ENCODE measurements around the gene FAM151B.

The FAM151B gene

DNA sequence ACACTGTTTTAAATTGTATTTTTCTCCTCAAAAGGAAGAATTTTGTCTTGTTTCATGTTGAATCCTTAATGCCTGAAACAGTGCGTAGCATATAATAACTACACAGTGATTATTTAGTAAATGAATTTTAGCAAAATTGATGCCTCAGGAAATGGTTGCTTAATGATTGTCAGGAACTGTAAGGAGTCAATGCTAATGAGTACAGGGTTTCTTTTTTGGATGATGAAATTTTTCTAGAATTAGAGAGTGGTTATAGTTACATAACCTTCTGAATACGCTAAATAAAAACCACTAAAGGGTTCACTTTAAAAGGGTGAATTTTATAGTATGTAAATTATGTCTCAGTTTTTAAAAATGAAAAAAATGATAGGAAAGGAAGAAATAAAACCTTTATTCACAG lies 14.9 kb downstream of the FAM151B start:
- no peak overlapping the region for H3K27ac ChIP-seq (ENCODE audit: low read length)
- no peaks in the 10 kb centered on the region for H3K9me3 ChIP-seq (ENCODE audit: control insufficient read depth, insufficient read depth, low read length)
- no peak for DNase-seq (ENCODE audit: low read depth, low spot score)
- no CpG with 5 or more reads among the region's 2 CpGs for WGBS (ENCODE audit: insufficient coverage, insufficient read length)
- no peak overlapping the region for H3K4me3 ChIP-seq (ENCODE audit: low read length)
- no peaks in the 10 kb centered on the region for H3K27me3 ChIP-seq (ENCODE audit: control insufficient read depth, insufficient read depth, low read length)
- H3K36me3 ChIP-seq (ENCODE audit: control insufficient read depth, insufficient read depth, low read length), result no peaks in the 10 kb centered on the region
- no peaks in the 10 kb centered on the region for H3K4me1 ChIP-seq (ENCODE audit: control insufficient read depth, insufficient read depth, low read length)

DNA sequence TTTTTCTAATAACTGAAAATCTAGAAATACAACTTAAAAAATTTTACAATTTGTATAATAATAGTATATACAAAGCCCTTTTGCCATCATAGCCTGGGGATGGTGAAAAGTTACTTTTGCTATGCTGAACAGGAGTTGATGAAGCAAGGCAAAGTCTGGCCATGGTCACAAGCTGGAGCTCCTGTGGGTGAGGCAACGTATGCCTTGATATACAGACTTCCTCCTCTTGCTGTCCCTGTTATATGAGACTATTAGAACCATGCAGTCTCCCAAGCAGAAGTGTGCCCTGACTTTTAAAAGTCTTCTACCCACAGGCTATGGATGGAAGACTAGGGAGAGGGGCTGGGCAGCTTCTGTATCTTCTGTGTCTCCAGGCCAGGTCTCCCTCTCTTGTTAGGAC lies 15.7 kb downstream of the FAM151B start:
- Histone ChIP-seq H3K27me3 (ENCODE audit: control insufficient read depth, insufficient read depth, low read length) (no peaks in the 10 kb centered on the region), H3K36me3 (ENCODE audit: control insufficient read depth, insufficient read depth, low read length) (no peaks in the 10 kb centered on the region), H3K4me3 (ENCODE audit: low read length) (no peak overlapping the region), H3K4me1 (ENCODE audit: control insufficient read depth, insufficient read depth, low read length) (no peaks in the 10 kb centered on the region), H3K27ac (ENCODE audit: low read length) (no peak overlapping the region), H3K9me3 (ENCODE audit: control insufficient read depth, insufficient read depth, low read length) (no peaks in the 10 kb centered on the region)
- DNase-seq (ENCODE audit: low read depth, low spot score), result no peak
- no CpG with 5 or more reads among the region's 1 CpG for WGBS (ENCODE audit: insufficient coverage, insufficient read length)

DNA sequence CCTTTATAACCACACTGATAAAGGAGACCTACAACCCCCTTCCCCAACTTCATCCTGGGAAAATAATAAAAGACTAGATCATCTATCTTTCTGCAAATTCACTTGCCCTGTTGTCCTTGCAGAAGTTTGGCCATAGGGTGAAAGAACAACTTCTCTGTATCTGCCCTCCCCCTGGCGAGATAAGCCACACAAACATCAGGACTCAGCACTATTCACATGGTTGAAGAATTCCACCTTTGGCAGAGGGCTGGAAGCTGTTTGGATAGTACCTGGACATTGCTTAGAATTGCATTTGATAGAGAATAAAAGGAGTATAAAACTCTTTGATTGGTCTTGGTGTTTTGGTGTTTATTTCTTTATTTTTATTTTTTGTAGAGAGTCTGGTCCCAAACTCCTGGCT lies 16.9 kb downstream of the FAM151B start:
- Histone ChIP-seq H3K4me3 (ENCODE audit: low read length) (no peak overlapping the region), H3K36me3 (ENCODE audit: control insufficient read depth, insufficient read depth, low read length) (no peaks in the 10 kb centered on the region), H3K27me3 (ENCODE audit: control insufficient read depth, insufficient read depth, low read length) (no peaks in the 10 kb centered on the region), H3K9me3 (ENCODE audit: control insufficient read depth, insufficient read depth, low read length) (no peaks in the 10 kb centered on the region), H3K27ac (ENCODE audit: low read length) (no peak overlapping the region), H3K4me1 (ENCODE audit: control insufficient read depth, insufficient read depth, low read length) (no peaks in the 10 kb centered on the region)
- no peak for DNase-seq (ENCODE audit: low read depth, low spot score)
- WGBS (ENCODE audit: insufficient coverage, insufficient read length), result no CpG with 5 or more reads among the region's 1 CpG

DNA sequence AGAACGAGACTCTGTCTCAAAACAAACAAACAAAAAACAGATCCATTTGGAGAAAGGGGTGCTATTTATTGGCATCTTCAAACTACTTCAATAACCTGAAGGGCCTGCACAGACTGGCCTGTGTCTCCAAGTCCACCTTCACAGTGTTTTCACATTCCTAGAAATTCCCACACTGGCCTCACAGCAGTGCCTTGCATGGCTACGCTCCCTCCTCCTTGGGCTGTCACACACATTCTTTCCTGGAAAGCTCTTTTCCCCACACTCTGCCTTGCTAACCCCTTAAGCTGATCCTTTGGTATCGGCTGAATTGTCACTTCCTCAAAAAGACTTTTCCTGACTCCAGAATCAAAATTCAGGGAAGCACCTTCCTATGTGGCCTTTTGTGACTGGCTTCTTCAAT lies 19.8 kb downstream of the FAM151B start:
- H3K27me3 ChIP-seq (ENCODE audit: control insufficient read depth, insufficient read depth, low read length), result no peaks in the 10 kb centered on the region
- H3K4me3 ChIP-seq (ENCODE audit: low read length), result no peak overlapping the region
- no peaks in the 10 kb centered on the region for H3K36me3 ChIP-seq (ENCODE audit: control insufficient read depth, insufficient read depth, low read length)
- no CpG with 5 or more reads among the region's 3 CpGs for WGBS (ENCODE audit: insufficient coverage, insufficient read length)
- no peak overlapping the region for H3K27ac ChIP-seq (ENCODE audit: low read length)
- no peak for DNase-seq (ENCODE audit: low read depth, low spot score)
- H3K4me1 ChIP-seq (ENCODE audit: control insufficient read depth, insufficient read depth, low read length), result no peaks in the 10 kb centered on the region
- H3K9me3 ChIP-seq (ENCODE audit: control insufficient read depth, insufficient read depth, low read length), result no peaks in the 10 kb centered on the region

DNA sequence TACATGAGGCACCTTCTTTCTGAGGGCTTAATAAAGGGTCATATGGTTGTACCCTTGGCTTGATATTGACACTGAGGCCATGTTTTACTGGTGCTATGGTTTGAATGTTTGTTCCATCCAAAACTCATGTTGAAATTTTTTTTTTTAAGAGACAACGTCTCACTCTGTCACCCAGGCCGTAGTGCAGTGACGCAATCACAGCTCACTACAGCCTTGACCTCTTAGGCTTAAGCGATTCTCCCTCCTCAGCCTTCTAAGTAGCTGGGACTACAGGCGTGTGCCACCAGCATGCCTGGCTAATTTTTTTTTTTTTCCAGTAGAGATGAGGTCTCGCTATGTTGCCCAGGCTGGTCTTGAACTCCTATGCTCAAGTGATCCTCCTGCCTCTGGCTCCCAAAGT lies 20.9 kb downstream of the FAM151B start:
- H3K36me3 ChIP-seq (ENCODE audit: control insufficient read depth, insufficient read depth, low read length), result no peaks in the 10 kb centered on the region
- no CpG with 5 or more reads among the region's 6 CpGs for WGBS (ENCODE audit: insufficient coverage, insufficient read length)
- H3K27me3 ChIP-seq (ENCODE audit: control insufficient read depth, insufficient read depth, low read length), result no peaks in the 10 kb centered on the region
- no peaks in the 10 kb centered on the region for H3K4me1 ChIP-seq (ENCODE audit: control insufficient read depth, insufficient read depth, low read length)
- no peak overlapping the region for H3K4me3 ChIP-seq (ENCODE audit: low read length)
- H3K27ac ChIP-seq (ENCODE audit: low read length), result no peak overlapping the region
- no peak for DNase-seq (ENCODE audit: low read depth, low spot score)
- no peaks in the 10 kb centered on the region for H3K9me3 ChIP-seq (ENCODE audit: control insufficient read depth, insufficient read depth, low read length)

DNA sequence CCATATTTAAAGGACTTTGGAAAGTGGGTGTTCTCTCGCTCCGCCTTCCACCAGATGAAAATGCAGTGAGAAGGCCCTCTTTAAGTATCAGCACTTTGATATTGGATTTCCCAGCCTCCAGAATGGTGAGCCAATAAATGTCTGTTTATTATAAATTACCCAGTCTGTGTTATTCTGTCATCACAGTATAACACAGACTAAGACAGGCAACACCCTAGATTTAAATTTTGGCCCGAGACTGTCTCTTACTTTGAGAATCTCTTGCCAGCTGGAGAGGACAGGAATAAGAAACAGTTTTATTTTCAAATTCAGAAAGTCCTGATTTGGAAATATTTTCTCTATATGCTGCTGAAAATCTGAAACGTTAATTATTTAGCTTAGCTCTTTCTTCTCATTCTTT lies 21.5 kb downstream of the FAM151B start:
- no peaks in the 10 kb centered on the region for H3K36me3 ChIP-seq (ENCODE audit: control insufficient read depth, insufficient read depth, low read length)
- H3K4me1 ChIP-seq (ENCODE audit: control insufficient read depth, insufficient read depth, low read length), result no peaks in the 10 kb centered on the region
- no CpG with 5 or more reads among the region's 4 CpGs for WGBS (ENCODE audit: insufficient coverage, insufficient read length)
- H3K27me3 ChIP-seq (ENCODE audit: control insufficient read depth, insufficient read depth, low read length), result no peaks in the 10 kb centered on the region
- H3K9me3 ChIP-seq (ENCODE audit: control insufficient read depth, insufficient read depth, low read length), result no peaks in the 10 kb centered on the region
- no peak overlapping the region for H3K27ac ChIP-seq (ENCODE audit: low read length)
- DNase-seq (ENCODE audit: low read depth, low spot score), result no peak
- H3K4me3 ChIP-seq (ENCODE audit: low read length), result no peak overlapping the region

DNA sequence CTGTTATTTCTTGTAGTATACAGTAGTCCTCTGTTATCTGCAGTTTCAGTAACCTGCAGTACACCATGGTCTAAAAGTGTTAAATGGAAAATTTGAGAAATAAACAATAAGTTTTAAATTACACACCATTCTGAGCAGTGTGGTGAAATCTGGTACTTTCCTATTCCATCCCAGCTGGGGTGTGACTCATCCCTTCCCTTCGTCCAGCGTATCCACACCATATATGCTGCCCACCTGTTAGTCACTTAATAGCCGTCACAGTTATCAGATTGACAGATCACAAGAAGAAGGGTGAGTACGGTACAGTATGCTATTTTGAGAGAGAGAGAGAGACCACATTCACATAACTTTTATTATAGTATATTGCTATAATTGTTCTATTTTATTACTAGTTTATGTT lies 28.9 kb downstream of the FAM151B start:
- Histone ChIP-seq H3K27ac (ENCODE audit: low read length) (no peak overlapping the region), H3K4me1 (ENCODE audit: control insufficient read depth, insufficient read depth, low read length) (no peaks in the 10 kb centered on the region), H3K27me3 (ENCODE audit: control insufficient read depth, insufficient read depth, low read length) (no peaks in the 10 kb centered on the region), H3K36me3 (ENCODE audit: control insufficient read depth, insufficient read depth, low read length) (no peaks in the 10 kb centered on the region), H3K9me3 (ENCODE audit: control insufficient read depth, insufficient read depth, low read length) (no peaks in the 10 kb centered on the region), H3K4me3 (ENCODE audit: low read length) (no peak overlapping the region)
- no peak for DNase-seq (ENCODE audit: low read depth, low spot score)
- no CpG with 5 or more reads among the region's 4 CpGs for WGBS (ENCODE audit: insufficient coverage, insufficient read length)

DNA sequence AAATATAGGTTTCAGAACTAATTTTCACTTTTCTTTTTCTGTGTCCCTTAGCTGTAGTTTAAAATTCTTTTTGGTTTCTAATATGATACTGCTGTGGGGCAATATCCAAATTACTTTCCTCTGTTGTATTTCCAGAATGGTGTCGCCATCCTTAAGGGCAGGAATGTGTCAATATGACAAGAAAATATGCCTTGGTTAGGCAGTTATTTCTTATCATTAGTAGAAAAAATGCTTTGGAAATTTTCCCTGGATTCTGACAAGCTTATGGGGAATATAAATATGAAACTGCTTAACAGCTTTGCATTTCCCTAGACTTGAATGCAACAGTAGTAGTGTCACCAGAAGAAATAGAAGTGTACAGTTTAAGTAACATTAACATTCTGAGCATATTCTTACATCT lies 52.8 kb downstream of the FAM151B start:
- DNase-seq (ENCODE audit: low read depth, low spot score), result no peak
- no peaks in the 10 kb centered on the region for H3K4me1 ChIP-seq (ENCODE audit: control insufficient read depth, insufficient read depth, low read length)
- H3K27me3 ChIP-seq (ENCODE audit: control insufficient read depth, insufficient read depth, low read length), result no peaks in the 10 kb centered on the region
- H3K4me3 ChIP-seq (ENCODE audit: low read length), result no peak overlapping the region
- no peaks in the 10 kb centered on the region for H3K36me3 ChIP-seq (ENCODE audit: control insufficient read depth, insufficient read depth, low read length)
- H3K9me3 ChIP-seq (ENCODE audit: control insufficient read depth, insufficient read depth, low read length), result no peaks in the 10 kb centered on the region
- no CpG with 5 or more reads among the region's 1 CpG for WGBS (ENCODE audit: insufficient coverage, insufficient read length)
- H3K27ac ChIP-seq (ENCODE audit: low read length), result no peak overlapping the region

DNA sequence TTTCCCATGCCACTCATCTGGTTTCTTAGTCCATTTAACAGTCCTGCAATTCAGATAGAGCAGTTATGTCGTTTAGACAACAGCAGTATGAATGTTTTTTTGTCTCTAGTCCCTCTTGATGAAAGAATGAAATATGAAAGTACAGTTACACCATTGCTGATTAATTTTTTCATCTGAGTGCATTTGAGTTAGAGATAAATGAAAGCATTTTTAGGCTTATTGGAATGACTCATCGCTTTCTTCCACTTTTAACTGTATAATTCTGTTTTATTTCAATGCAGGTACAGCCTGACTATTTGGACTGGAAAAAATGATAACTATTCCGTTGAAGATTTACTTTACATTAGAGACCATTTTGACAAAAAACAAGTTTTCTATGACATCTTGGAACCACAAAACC lies 53.5 kb downstream of the FAM151B start:
- Histone ChIP-seq H3K27me3 (ENCODE audit: control insufficient read depth, insufficient read depth, low read length) (no peaks in the 10 kb centered on the region), H3K27ac (ENCODE audit: low read length) (no peak overlapping the region), H3K4me3 (ENCODE audit: low read length) (no peak overlapping the region), H3K36me3 (ENCODE audit: control insufficient read depth, insufficient read depth, low read length) (no peaks in the 10 kb centered on the region), H3K9me3 (ENCODE audit: control insufficient read depth, insufficient read depth, low read length) (no peaks in the 10 kb centered on the region), H3K4me1 (ENCODE audit: control insufficient read depth, insufficient read depth, low read length) (no peaks in the 10 kb centered on the region)
- WGBS (ENCODE audit: insufficient coverage, insufficient read length), result no CpG with 5 or more reads among the region's 3 CpGs
- no peak for DNase-seq (ENCODE audit: low read depth, low spot score)

DNA sequence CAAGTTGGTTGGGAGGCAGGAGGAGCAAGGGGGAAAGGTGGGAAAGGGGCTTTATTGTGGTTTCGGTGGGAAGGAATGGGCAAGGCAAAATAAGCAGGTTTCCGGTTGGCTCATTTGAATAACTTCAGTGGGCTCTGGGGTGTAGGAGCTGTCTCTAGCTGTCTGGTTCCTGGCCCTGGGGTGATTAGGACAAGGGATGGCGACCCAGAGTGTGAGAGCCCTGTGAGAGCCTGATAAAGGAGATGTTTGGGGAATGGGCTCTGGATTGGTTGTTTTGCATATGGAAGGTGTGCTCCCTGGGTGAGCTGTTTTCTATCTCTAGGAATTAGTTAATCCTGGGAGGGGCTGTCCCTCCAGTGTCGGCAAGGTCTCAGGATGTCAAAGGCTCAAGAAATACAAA lies 66.7 kb downstream of the FAM151B start:
- no CpG with 5 or more reads among the region's 4 CpGs for WGBS (ENCODE audit: insufficient coverage, insufficient read length)
- no peaks in the 10 kb centered on the region for H3K27me3 ChIP-seq (ENCODE audit: control insufficient read depth, insufficient read depth, low read length)
- no peak for DNase-seq (ENCODE audit: low read depth, low spot score)
- peaks cover 1% of the 10 kb centered on the region; the same call in 1 of the 2 replicates for H3K4me1 ChIP-seq (ENCODE audit: control insufficient read depth, insufficient read depth, low read length)
- H3K36me3 ChIP-seq (ENCODE audit: control insufficient read depth, insufficient read depth, low read length), result no peaks in the 10 kb centered on the region
- H3K27ac ChIP-seq (ENCODE audit: low read length), result no peak overlapping the region
- no peaks in the 10 kb centered on the region for H3K9me3 ChIP-seq (ENCODE audit: control insufficient read depth, insufficient read depth, low read length)
- no peak overlapping the region for H3K4me3 ChIP-seq (ENCODE audit: low read length)

DNA sequence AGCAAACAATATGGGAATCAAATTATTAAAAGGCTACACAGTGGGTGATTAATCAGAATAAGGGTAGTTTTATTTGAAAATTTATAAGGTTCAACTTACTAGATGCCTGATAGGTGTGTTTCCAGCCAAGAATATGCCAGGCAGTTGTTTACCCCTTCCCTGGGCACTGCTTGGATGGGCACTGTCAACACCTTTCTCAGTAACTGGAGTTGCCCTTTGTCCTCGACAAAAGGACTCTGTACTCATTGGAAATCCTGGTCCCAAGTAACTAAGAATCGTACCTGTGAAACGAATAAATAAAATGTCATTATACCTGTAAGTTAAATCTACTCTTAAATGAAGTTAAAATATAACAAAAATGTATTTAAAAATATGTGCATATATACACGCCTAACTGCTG lies 67.2 kb downstream of the FAM151B start:
- H3K4me3 ChIP-seq (ENCODE audit: low read length), result no peak overlapping the region
- H3K9me3 ChIP-seq (ENCODE audit: control insufficient read depth, insufficient read depth, low read length), result no peaks in the 10 kb centered on the region
- no peak for DNase-seq (ENCODE audit: low read depth, low spot score)
- WGBS (ENCODE audit: insufficient coverage, insufficient read length), result no CpG with 5 or more reads among the region's 4 CpGs
- no peaks in the 10 kb centered on the region for H3K27me3 ChIP-seq (ENCODE audit: control insufficient read depth, insufficient read depth, low read length)
- H3K36me3 ChIP-seq (ENCODE audit: control insufficient read depth, insufficient read depth, low read length), result no peaks in the 10 kb centered on the region
- H3K4me1 ChIP-seq (ENCODE audit: control insufficient read depth, insufficient read depth, low read length), result peaks cover 1% of the 10 kb centered on the region; the same call in 1 of the 2 replicates
- no peak overlapping the region for H3K27ac ChIP-seq (ENCODE audit: low read length)

Measured in iPS DF 6.9 (cell line).